H9 (cell line): ENCODE results near the gene RIOK1. TPM values are rescaled to one million over a fixed set of nuclear protein-coding genes. Genes with fewer than 3 reads are reported as not detected.

Experiments used
- DNase-seq: peaks from one replicate; pipeline ENCODE4 v3.0.0-alpha.2; 2017
- H2AFZ ChIP-seq: one replicate; pipeline ENCODE4 v1.6.1; 2013; ENCODE audit warnings: mild to moderate bottlenecking, low read length, control low read depth, moderate library complexity
- H2AK5ac ChIP-seq: 2 replicates; pipeline ENCODE4 v1.6.1; 2013; ENCODE audit warnings: low read length, control low read depth, mixed read lengths; ENCODE audit not compliant: insufficient read length
- H2BK120ac ChIP-seq: one replicate; pipeline ENCODE4 v1.6.1; 2013; ENCODE audit warnings: low read depth, mild to moderate bottlenecking, low read length, control low read depth, inconsistent platforms; ENCODE audit not compliant: poor library complexity, severe bottlenecking
- H2BK12ac ChIP-seq: 2 replicates; pipeline ENCODE4 v1.6.1; 2013; ENCODE audit warnings: low read length, control low read depth, mixed read lengths, low read depth; ENCODE audit not compliant: insufficient read length
- H2BK15ac ChIP-seq: 2 replicates; pipeline ENCODE4 v1.6.1; 2013; ENCODE audit warnings: low read depth, low read length, control low read depth
- H2BK20ac ChIP-seq: one replicate; pipeline ENCODE4 v1.6.1; 2013; ENCODE audit warnings: low read depth, mild to moderate bottlenecking, low read length, control low read depth, inconsistent platforms; ENCODE audit not compliant: poor library complexity, severe bottlenecking
- H2BK5ac ChIP-seq: 2 replicates; pipeline ENCODE4 v1.6.1; 2013; ENCODE audit warnings: low read length, control low read depth, mixed read lengths; ENCODE audit not compliant: insufficient read length
- H3K14ac ChIP-seq: 2 replicates; pipeline ENCODE4 v1.6.1; 2013; ENCODE audit warnings: low read length, control low read depth; ENCODE audit not compliant: insufficient read depth
- H3K18ac ChIP-seq: 2 replicates; pipeline ENCODE4 v1.6.1; 2013; ENCODE audit warnings: low read depth, mild to moderate bottlenecking, mixed read lengths, low read length, control low read depth; ENCODE audit not compliant: insufficient read length
- H3K23ac ChIP-seq: 2 replicates; pipeline ENCODE4 v1.6.1; 2013; ENCODE audit warnings: low read length, control low read depth, mixed read lengths, low read depth; ENCODE audit not compliant: insufficient read length
- H3K23me2 ChIP-seq: 2 replicates; pipeline ENCODE4 v1.6.1; 2013; ENCODE audit warnings: low read depth, mild to moderate bottlenecking, mixed read lengths, low read length, control low read depth; ENCODE audit not compliant: insufficient read length, poor library complexity, severe bottlenecking
- H3K27ac ChIP-seq: 2 replicates; pipeline ENCODE4 v1.5.1; 2013; ENCODE audit warnings: low read length, control low read depth, mixed read lengths, low read depth; ENCODE audit not compliant: insufficient read length
- H3K27me3 ChIP-seq: 2 replicates; pipeline ENCODE4 v1.6.1; 2013; ENCODE audit warnings: low read length, control low read depth, inconsistent platforms; ENCODE audit not compliant: insufficient read depth
- H3K4ac ChIP-seq: 2 replicates; pipeline ENCODE4 v1.6.1; 2013; ENCODE audit warnings: low read depth, mild to moderate bottlenecking, control low read depth, inconsistent platforms, low read length, moderate library complexity
- H3K4me1 ChIP-seq: 2 replicates; pipeline ENCODE4 v1.6.1; 2013; ENCODE audit warnings: low read length, control low read depth, inconsistent platforms; ENCODE audit not compliant: insufficient read depth
- H3K4me2 ChIP-seq: 2 replicates; pipeline ENCODE4 v1.6.1; 2013; ENCODE audit warnings: low read length, control low read depth, mixed read lengths; ENCODE audit not compliant: insufficient read length, insufficient read depth
- H3K56ac ChIP-seq: 2 replicates; pipeline ENCODE4 v1.6.1; 2013; ENCODE audit warnings: low read depth, mild to moderate bottlenecking, mixed read lengths, low read length, control low read depth; ENCODE audit not compliant: insufficient read length
- H3K79me1 ChIP-seq: 2 replicates; pipeline ENCODE4 v1.6.1; 2013; ENCODE audit warnings: low read depth, mild to moderate bottlenecking, moderate library complexity, low read length, control low read depth, inconsistent platforms; ENCODE audit not compliant: insufficient read depth, poor library complexity, severe bottlenecking
- H3K79me2 ChIP-seq: 2 replicates; pipeline ENCODE4 v1.6.1; 2013; ENCODE audit warnings: low read length, control low read depth, inconsistent platforms; ENCODE audit not compliant: insufficient read depth
- H3K9ac ChIP-seq: 2 replicates; pipeline ENCODE4 v1.6.1; 2013; ENCODE audit warnings: low read length, control low read depth, mixed read lengths; ENCODE audit not compliant: insufficient read length; ENCODE audit errors: extremely low read depth
- H3K9me3 ChIP-seq: one replicate; pipeline ENCODE4 v1.6.1; 2013; ENCODE audit warnings: low read depth, low read length, inconsistent platforms; ENCODE audit not compliant: control insufficient read depth
- H3T11ph ChIP-seq: one replicate; pipeline ENCODE4 v1.6.1; 2013; ENCODE audit warnings: mild to moderate bottlenecking, low read length, control low read depth, inconsistent platforms
- H4K20me1 ChIP-seq: one replicate; pipeline ENCODE4 v1.6.1; 2013; ENCODE audit not compliant: control insufficient read depth, insufficient read length, insufficient read depth
- H4K5ac ChIP-seq: 2 replicates; pipeline ENCODE4 v1.6.1; 2013; ENCODE audit warnings: low read depth, mild to moderate bottlenecking, mixed read lengths, low read length, control low read depth; ENCODE audit not compliant: insufficient read length
- H4K8ac ChIP-seq: replicated peaks from 2 replicates; pipeline ENCODE4 v1.6.1; 2013; ENCODE audit warnings: low read length, control low read depth, mixed read lengths, low read depth; ENCODE audit not compliant: insufficient read length
- H4K91ac ChIP-seq: 2 replicates; pipeline ENCODE4 v1.6.1; 2013; ENCODE audit warnings: low read depth, mild to moderate bottlenecking, moderate library complexity, mixed read lengths, low read length, control low read depth; ENCODE audit not compliant: insufficient read length
- H3K27ac Mint-ChIP-seq, 3 experiments: 2 replicates in 2 of 3; 3 replicates in 1 of 3; pipeline ENCODE4 v1.8.0; 2020 to 2021; ENCODE audit warnings: mixed read lengths in 3 of 3, mild to moderate bottlenecking in 1 of 3, moderate library complexity in 1 of 3
- H3K27me3 Mint-ChIP-seq: 2 replicates; pipeline ENCODE4 v1.8.0; 2021; ENCODE audit warnings: low read depth, mild to moderate bottlenecking, moderate library complexity, mixed read lengths
- H3K36me3 Mint-ChIP-seq, 3 experiments: 2 replicates in 2 of 3; 3 replicates in 1 of 3; pipeline ENCODE4 v1.8.0; 2020 to 2021; ENCODE audit warnings: low read depth in 3 of 3, mixed read lengths in 3 of 3; ENCODE audit not compliant: insufficient read depth in 1 of 3
- H3K4me1 Mint-ChIP-seq, 2 experiments: 2 replicates each; pipeline ENCODE4 v1.8.0; 2020; ENCODE audit warnings: mixed read lengths in 2 of 2
- H3K4me3 Mint-ChIP-seq, 2 experiments: 2 replicates in 1 of 2; 3 replicates in 1 of 2; pipeline ENCODE4 v1.8.0; 2020 to 2021; ENCODE audit warnings: mild to moderate bottlenecking in 2 of 2, mixed read lengths in 2 of 2, moderate library complexity in 1 of 2
- H3K9me3 Mint-ChIP-seq, 2 experiments: 2 replicates in 1 of 2; 3 replicates in 1 of 2; pipeline ENCODE4 v1.8.0; 2020; ENCODE audit warnings: mild to moderate bottlenecking in 2 of 2, mixed read lengths in 2 of 2, moderate library complexity in 1 of 2
- CTCF ChIP-seq: fragments of 200-600 bp; sonication (generic); conservative IDR thresholded peaks from 3 replicates; pipeline ENCODE4 v1.8.0; 2021; ENCODE audit warnings: antibody characterized with exemption, mild to moderate bottlenecking
- WGBS: extraction: QIAGEN DNeasy Blood & Tissue Kit; methylation state at CpG from one replicate; pipeline ENCODE4 v1.1.7; 2013; ENCODE audit warnings: missing lambda C conversion rate, low lambda C conversion rate, mixed read lengths; ENCODE audit not compliant: insufficient read length; ENCODE audit errors: extremely low coverage; 5-methylcytosine and 5-hydroxymethylcytosine counted together
- total RNA-seq: library from RNA; stranded (reverse); gene quantifications from 2 replicates; pipeline ENCODE4 v1.2.1, GENCODE V29; 2021

Gene RIOK1
- total RNA-seq, 1 experiment from 2014 or later = 40.0 TPM

- no peak for TF ChIP-seq CTCF
- Histone ChIP-seq H4K8ac (no peak overlapping the region), H4K91ac (no peak overlapping the region), H2BK15ac (no peak overlapping the region), H3K4me2 (no peak overlapping the region), H2BK120ac (no peak overlapping the region), H3K27me3 (no peaks in the 10 kb centered on the region), H2AK5ac (no peak overlapping the region), H3K4me1 (no peaks in the 10 kb centered on the region), H2BK12ac (no peak overlapping the region), H3T11ph (no peak overlapping the region), H3K27ac (no peak overlapping the region), H4K20me1 (no peaks in the 10 kb centered on the region), H2AFZ (no peak overlapping the region), H3K23me2 (no peaks in the 10 kb centered on the region), H3K18ac (no peak overlapping the region), H3K56ac (no peak overlapping the region), H3K9me3 (no peaks in the 10 kb centered on the region), H3K9ac (no peak overlapping the region), H2BK20ac (no peak overlapping the region), H3K79me2 (no peaks in the 10 kb centered on the region), H3K14ac (no peak overlapping the region), H3K4ac (no peak overlapping the region), H4K5ac (no peak overlapping the region), H2BK5ac (no peak overlapping the region), H3K79me1 (no peaks in the 10 kb centered on the region), H3K23ac (no peak overlapping the region)
- Mint-ChIP-seq H3K36me3 (no peaks in the 10 kb centered on the region), H3K4me3 (no peak overlapping the region), H3K9me3 (no peaks in the 10 kb centered on the region), H3K4me1 (peaks cover 0 to 4% of the 10 kb centered on the region in 2 experiments; a peak in 2 of 4 replicates), H3K27ac (no peak overlapping the region), H3K27me3 (no peaks in the 10 kb centered on the region)
- no CpG with 5 or more reads among the region's 3 CpGs for WGBS
- DNase-seq = no peak
Observed at GRCh38 chr6:7373739-7374138, 15.9 kb upstream of the RIOK1 start.
